Prostate gland (tissue), 2 donors: ENCODE results near the gene TRIO. TPM values are rescaled to one million over a fixed set of nuclear protein-coding genes. Genes with fewer than 3 reads are reported as not detected.

ENCODE experiments used
- DNase-seq: peaks from one replicate; pipeline ENCODE4 v3.0.0-alpha.2; 2019; ENCODE audit warnings: low spot score
- H3K27ac ChIP-seq, 2 donors: fragments of 200-600 bp; sonication (generic); 2 replicates each; pipeline ENCODE4 v1.5.1; 2017 to 2019
- H3K27me3 ChIP-seq: fragments of 200-600 bp; sonication (generic); replicated peaks from 2 replicates; pipeline ENCODE4 v1.5.1; 2019; ENCODE audit not compliant: insufficient read depth
- H3K36me3 ChIP-seq, 2 donors: fragments of 200-600 bp; sonication (generic); 1 replicate in 1 of 2; 2 replicates in 1 of 2; pipeline versions ENCODE4 v1.5.1 to v1.8.1; 2017 to 2019
- H3K4me1 ChIP-seq: fragments of 200-600 bp; sonication (generic); replicated peaks from 2 replicates; pipeline ENCODE4 v1.5.1; 2019
- H3K4me3 ChIP-seq, 2 donors: fragments of 200-600 bp; sonication (generic); 2 replicates each; pipeline ENCODE4 v1.5.1; 2017 to 2019
- H3K9me3 ChIP-seq: fragments of 200-600 bp; sonication (generic); 2 replicates; pipeline ENCODE4 v1.5.1; 2017
- CTCF ChIP-seq, 4 experiments: fragments of 200-600 bp in 2 of 4; fragments of 450-650 bp in 2 of 4; sonication (generic) in 2 of 4; IDR thresholded peaks; 1 replicate in 3 of 4; 2 replicates in 1 of 4; pipeline ENCODE4 v1.5.1; 2016 to 2019; ENCODE audit warnings: antibody characterized with exemption in 4 of 4, mild to moderate bottlenecking in 2 of 4, moderate library complexity in 2 of 4
- POLR2A ChIP-seq: fragments of 450-650 bp; IDR thresholded peaks from one replicate; pipeline ENCODE4 v1.6.1; 2016; ENCODE audit warnings: antibody characterized with exemption, mild to moderate bottlenecking
- POLR2AphosphoS5 ChIP-seq: sonication (generic); formaldehyde crosslinking; IDR thresholded peaks from one replicate; pipeline ENCODE4 v1.6.1; 2017; ENCODE audit warnings: antibody characterized with exemption
- WGBS: methylation state at CpG from one replicate; pipeline ENCODE4 v1.1.5; 2018; 5-methylcytosine and 5-hydroxymethylcytosine counted together
- intact Hi-C: fragments of 100-400 bp; cut with DNase I; formaldehyde crosslinking; loops from one replicate; pipeline ENCODE4 v1.14.2; 2022
- total RNA-seq, 2 donors: library from RNA; depleted of rRNA; stranded (reverse); fragments of >200 nt; gene quantifications; one replicate each; pipeline ENCODE4 v1.1.0, GENCODE V29; 2016

TRIO gene
- total RNA-seq, 2 donors from 2014 or later: 90.3 to 197 TPM

- Histone ChIP-seq H3K9me3 (no peaks in the 10 kb centered on the region), H3K27me3 (no peaks in the 10 kb centered on the region), H3K36me3 (no peaks in the 10 kb centered on the region), H3K27ac (no peak overlapping the region), H3K4me1 (no peaks in the 10 kb centered on the region), H3K4me3 (no peak overlapping the region)
- intact Hi-C loops: no loop called here
- no peak for TF ChIP-seq POLR2AphosphoS5
- TF ChIP-seq CTCF (IDR thresholded peaks at IDR 0.05): no peak
- no peak for TF ChIP-seq POLR2A
- 34% methylated on average over 3 of the region's 3 CpGs for WGBS
- DNase-seq: no peak
Measured at GRCh38 chr5:14298126-14298847, 155.1 kb downstream of the TRIO start.

DNA sequence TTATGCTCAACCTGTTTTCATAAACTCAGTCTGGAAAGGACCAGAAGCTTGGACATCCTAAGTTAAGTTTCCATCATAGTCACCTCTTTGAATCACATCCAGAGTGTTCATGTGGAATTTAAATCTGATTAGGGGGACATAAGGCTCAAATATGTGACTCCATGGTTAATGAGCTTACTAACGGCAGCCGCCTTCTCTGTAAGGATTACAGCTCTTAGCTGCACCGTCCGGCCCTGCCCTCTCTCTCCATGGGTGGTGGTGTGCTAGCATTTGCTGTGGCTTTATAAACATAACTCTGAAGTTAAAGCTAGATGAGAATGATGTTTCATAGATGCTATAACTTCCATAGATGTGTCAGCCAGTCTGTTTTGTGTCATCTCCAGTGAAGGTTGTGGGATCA, 156.5 kb downstream of the TRIO start:
- Histone ChIP-seq H3K27ac (no peak overlapping the region), H3K27me3 (no peaks in the 10 kb centered on the region), H3K4me3 (no peak overlapping the region), H3K4me1 (no peaks in the 10 kb centered on the region), H3K9me3 (no peaks in the 10 kb centered on the region), H3K36me3 (no peaks in the 10 kb centered on the region)
- TF ChIP-seq POLR2A: no peak
- DNase-seq: no peak
- whole genome bisulfite sequencing: 88% methylated on average over 4 of the region's 4 CpGs
- intact Hi-C loops: no loop called here

DNA sequence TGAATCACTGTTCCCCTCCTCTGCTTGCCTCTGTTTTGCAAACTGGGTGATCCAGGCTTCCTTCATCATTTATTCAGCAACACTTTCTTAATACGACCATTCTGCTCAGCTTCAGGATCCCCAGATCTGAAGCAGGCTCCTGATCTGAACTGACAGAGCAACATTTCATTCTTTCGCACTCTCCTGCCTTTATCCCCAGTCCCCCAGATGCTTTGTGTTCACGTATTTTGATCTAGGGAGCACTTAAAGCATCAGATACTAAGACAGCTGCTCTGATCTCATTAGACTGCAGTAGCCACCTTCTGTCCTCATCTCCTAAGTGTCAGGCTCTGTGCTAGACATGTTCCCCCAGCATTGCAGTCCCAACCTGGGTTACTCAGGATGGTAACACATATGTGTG, 158.0 kb downstream of the TRIO start:
- no peak for DNase-seq
- 91% methylated on average over 3 of the region's 3 CpGs for WGBS
- no peaks in the 10 kb centered on the region for H3K4me1 ChIP-seq

DNA sequence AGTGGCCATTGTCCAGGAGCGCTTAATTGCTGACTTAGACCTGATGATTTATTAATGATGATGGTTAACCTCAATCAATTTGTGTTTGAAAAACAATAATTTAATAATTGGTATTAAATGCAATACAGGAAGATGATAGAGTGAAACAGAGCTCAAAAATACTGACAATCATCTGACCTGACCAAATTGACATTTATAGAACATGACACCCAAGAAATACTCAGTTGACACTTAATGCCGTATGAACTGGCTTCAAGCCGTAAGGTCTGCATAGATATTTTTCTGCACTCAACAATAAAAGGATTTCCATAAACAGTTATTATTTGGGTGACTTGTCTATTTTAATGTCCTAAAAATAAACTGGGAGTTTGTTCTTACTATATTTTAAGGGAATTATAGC, 159.2 kb downstream of the TRIO start:
- DNase-seq: no peak
- no peaks in the 10 kb centered on the region for H3K9me3 ChIP-seq
- WGBS: 94% methylated on average over 3 of the region's 3 CpGs
- no peaks in the 10 kb centered on the region for H3K36me3 ChIP-seq
- no peak overlapping the region for H3K27ac ChIP-seq
- H3K4me1 ChIP-seq: no peaks in the 10 kb centered on the region
- no peak for TF ChIP-seq POLR2A
- TF ChIP-seq CTCF (IDR thresholded peaks at IDR 0.05): no peak
- TF ChIP-seq POLR2AphosphoS5: no peak
- no peak overlapping the region for H3K4me3 ChIP-seq
- H3K27me3 ChIP-seq: no peaks in the 10 kb centered on the region
- intact Hi-C loops: no loop called here

More for the DNA sequence above, 158.0 kb downstream of the TRIO start:
- TF ChIP-seq POLR2A (no peak), CTCF (IDR thresholded peaks at IDR 0.05) (no peak), POLR2AphosphoS5 (no peak)
- Histone ChIP-seq H3K4me3 (no peak overlapping the region), H3K27me3 (no peaks in the 10 kb centered on the region), H3K27ac (no peak overlapping the region), H3K36me3 (no peaks in the 10 kb centered on the region), H3K9me3 (no peaks in the 10 kb centered on the region)
- intact Hi-C loops: no loop called here

DNA sequence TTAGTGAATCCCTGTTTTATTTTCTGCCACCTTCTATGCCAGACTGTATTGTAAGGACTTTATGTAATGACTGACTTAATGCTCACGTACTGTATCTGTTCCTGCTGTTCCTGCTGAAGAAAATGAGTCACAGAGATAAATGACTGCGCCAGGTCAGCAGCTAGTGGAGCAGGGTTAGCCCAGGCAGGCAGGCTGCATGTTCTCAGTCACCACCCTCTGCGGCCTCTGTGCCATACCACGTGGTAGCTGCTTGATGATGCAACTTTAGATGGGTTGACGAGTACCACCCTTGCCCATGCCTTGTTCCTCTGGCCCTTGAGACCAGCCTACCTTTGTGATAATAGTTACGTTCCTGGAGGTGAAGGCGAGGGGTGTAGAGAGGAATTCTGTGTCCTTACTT, 161.9 kb downstream of the TRIO start:
- H3K9me3 ChIP-seq: no peaks in the 10 kb centered on the region
- H3K36me3 ChIP-seq: no peaks in the 10 kb centered on the region
- intact Hi-C loops: no loop called here
- no peak overlapping the region for H3K27ac ChIP-seq
- DNase-seq: no peak
- TF ChIP-seq POLR2A (no peak), CTCF (IDR thresholded peaks at IDR 0.05) (no peak), POLR2AphosphoS5 (no peak)
- no peak overlapping the region for H3K4me3 ChIP-seq
- no peaks in the 10 kb centered on the region for H3K27me3 ChIP-seq
- WGBS: 87% methylated on average over 7 of the region's 7 CpGs
- no peaks in the 10 kb centered on the region for H3K4me1 ChIP-seq
